H1 (cell line): ENCODE data around the gene TPM2. TPM values are rescaled to one million over a fixed set of nuclear protein-coding genes. Genes with fewer than 3 reads are reported as not detected.

Experiments used
- polyA plus RNA-seq, 7 experiments: library from polyadenylated mRNA; depleted of rRNA in 3 of 7; stranded (reverse) in 5 of 7; unstranded in 2 of 7; fragments of >200 nt in 5 of 7; fragments of 200-250 nt in 2 of 7; gene quantifications; 1 replicate in 5 of 7; 2 replicates in 1 of 7; 4 replicates in 1 of 7; pipeline versions ENCODE4 v1.2.1 to v1.2.3, GENCODE V29; 2011 to 2013; ENCODE audit warnings: missing spikeins in 2 of 7, mixed read lengths in 2 of 7
- total RNA-seq: library from RNA; stranded (reverse); fragmentation: NEBNext Ultra II Directional; extraction: Animal tissue kit (Norgen Biotek cat#: 25700); gene quantifications from 2 replicates; pipeline ENCODE4 v1.2.1, GENCODE V29; 2021
- TF ChIP-seq, protein P1 (sequence below), 3 experiments: IDR thresholded peaks; 1 replicate in 2 of 3; 2 replicates in 1 of 3; pipeline versions ENCODE4 v1.5.1 to v1.6.1; 2011; ENCODE audit warnings: low read length in 3 of 3, mild to moderate bottlenecking in 3 of 3, inconsistent platforms in 2 of 3, low read depth in 1 of 3, moderate library complexity in 1 of 3; ENCODE audit not compliant: insufficient read depth in 1 of 3; ENCODE audit errors: control extremely low read depth in 1 of 3
- TF ChIP-seq, protein P2 (sequence below): fragments of 300-600 bp; sonication (generic); IDR thresholded peaks from 2 replicates; pipeline ENCODE4 v1.7.1; 2012; ENCODE audit warnings: low read length, moderate library complexity, mild to moderate bottlenecking, inconsistent platforms; ENCODE audit not compliant: insufficient replicate concordance

TPM2 gene
- total and polyA plus RNA-seq, 2 of the 8 experiments (the other 6 are each of a cell fraction or from before 2014, with no cell fraction given): 62.5 to 181 TPM

DNA sequence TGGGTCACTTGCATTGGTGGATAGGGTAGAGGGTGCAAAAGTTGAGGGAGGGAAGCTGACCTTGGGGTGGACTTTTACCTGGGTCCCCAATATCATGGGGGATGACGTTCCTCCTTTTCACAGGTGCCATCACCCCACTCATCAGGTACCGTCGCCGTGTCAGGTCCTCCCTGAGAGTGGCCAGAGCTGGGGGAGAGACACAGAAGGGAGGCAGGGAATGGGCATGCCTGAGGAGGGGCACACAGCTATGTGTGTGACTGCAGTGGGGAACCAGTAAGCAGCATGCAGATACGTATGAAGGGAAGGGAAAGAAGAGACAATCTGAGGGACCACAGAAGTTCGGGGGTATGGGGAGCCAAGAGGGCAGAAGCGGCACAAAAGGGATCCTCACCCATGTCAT lies 49.2 kb upstream of the TPM2 start (continued):
- TF ChIP-seq, protein P1, sequence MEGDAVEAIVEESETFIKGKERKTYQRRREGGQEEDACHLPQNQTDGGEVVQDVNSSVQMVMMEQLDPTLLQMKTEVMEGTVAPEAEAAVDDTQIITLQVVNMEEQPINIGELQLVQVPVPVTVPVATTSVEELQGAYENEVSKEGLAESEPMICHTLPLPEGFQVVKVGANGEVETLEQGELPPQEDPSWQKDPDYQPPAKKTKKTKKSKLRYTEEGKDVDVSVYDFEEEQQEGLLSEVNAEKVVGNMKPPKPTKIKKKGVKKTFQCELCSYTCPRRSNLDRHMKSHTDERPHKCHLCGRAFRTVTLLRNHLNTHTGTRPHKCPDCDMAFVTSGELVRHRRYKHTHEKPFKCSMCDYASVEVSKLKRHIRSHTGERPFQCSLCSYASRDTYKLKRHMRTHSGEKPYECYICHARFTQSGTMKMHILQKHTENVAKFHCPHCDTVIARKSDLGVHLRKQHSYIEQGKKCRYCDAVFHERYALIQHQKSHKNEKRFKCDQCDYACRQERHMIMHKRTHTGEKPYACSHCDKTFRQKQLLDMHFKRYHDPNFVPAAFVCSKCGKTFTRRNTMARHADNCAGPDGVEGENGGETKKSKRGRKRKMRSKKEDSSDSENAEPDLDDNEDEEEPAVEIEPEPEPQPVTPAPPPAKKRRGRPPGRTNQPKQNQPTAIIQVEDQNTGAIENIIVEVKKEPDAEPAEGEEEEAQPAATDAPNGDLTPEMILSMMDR (IDR thresholded peaks at IDR 0.05; ENCODE audit: control extremely low read depth in 1 of 3, insufficient read depth in 1 of 3, low read depth in 1 of 3, low read length in 3 of 3): no peak
- TF ChIP-seq, protein P2, sequence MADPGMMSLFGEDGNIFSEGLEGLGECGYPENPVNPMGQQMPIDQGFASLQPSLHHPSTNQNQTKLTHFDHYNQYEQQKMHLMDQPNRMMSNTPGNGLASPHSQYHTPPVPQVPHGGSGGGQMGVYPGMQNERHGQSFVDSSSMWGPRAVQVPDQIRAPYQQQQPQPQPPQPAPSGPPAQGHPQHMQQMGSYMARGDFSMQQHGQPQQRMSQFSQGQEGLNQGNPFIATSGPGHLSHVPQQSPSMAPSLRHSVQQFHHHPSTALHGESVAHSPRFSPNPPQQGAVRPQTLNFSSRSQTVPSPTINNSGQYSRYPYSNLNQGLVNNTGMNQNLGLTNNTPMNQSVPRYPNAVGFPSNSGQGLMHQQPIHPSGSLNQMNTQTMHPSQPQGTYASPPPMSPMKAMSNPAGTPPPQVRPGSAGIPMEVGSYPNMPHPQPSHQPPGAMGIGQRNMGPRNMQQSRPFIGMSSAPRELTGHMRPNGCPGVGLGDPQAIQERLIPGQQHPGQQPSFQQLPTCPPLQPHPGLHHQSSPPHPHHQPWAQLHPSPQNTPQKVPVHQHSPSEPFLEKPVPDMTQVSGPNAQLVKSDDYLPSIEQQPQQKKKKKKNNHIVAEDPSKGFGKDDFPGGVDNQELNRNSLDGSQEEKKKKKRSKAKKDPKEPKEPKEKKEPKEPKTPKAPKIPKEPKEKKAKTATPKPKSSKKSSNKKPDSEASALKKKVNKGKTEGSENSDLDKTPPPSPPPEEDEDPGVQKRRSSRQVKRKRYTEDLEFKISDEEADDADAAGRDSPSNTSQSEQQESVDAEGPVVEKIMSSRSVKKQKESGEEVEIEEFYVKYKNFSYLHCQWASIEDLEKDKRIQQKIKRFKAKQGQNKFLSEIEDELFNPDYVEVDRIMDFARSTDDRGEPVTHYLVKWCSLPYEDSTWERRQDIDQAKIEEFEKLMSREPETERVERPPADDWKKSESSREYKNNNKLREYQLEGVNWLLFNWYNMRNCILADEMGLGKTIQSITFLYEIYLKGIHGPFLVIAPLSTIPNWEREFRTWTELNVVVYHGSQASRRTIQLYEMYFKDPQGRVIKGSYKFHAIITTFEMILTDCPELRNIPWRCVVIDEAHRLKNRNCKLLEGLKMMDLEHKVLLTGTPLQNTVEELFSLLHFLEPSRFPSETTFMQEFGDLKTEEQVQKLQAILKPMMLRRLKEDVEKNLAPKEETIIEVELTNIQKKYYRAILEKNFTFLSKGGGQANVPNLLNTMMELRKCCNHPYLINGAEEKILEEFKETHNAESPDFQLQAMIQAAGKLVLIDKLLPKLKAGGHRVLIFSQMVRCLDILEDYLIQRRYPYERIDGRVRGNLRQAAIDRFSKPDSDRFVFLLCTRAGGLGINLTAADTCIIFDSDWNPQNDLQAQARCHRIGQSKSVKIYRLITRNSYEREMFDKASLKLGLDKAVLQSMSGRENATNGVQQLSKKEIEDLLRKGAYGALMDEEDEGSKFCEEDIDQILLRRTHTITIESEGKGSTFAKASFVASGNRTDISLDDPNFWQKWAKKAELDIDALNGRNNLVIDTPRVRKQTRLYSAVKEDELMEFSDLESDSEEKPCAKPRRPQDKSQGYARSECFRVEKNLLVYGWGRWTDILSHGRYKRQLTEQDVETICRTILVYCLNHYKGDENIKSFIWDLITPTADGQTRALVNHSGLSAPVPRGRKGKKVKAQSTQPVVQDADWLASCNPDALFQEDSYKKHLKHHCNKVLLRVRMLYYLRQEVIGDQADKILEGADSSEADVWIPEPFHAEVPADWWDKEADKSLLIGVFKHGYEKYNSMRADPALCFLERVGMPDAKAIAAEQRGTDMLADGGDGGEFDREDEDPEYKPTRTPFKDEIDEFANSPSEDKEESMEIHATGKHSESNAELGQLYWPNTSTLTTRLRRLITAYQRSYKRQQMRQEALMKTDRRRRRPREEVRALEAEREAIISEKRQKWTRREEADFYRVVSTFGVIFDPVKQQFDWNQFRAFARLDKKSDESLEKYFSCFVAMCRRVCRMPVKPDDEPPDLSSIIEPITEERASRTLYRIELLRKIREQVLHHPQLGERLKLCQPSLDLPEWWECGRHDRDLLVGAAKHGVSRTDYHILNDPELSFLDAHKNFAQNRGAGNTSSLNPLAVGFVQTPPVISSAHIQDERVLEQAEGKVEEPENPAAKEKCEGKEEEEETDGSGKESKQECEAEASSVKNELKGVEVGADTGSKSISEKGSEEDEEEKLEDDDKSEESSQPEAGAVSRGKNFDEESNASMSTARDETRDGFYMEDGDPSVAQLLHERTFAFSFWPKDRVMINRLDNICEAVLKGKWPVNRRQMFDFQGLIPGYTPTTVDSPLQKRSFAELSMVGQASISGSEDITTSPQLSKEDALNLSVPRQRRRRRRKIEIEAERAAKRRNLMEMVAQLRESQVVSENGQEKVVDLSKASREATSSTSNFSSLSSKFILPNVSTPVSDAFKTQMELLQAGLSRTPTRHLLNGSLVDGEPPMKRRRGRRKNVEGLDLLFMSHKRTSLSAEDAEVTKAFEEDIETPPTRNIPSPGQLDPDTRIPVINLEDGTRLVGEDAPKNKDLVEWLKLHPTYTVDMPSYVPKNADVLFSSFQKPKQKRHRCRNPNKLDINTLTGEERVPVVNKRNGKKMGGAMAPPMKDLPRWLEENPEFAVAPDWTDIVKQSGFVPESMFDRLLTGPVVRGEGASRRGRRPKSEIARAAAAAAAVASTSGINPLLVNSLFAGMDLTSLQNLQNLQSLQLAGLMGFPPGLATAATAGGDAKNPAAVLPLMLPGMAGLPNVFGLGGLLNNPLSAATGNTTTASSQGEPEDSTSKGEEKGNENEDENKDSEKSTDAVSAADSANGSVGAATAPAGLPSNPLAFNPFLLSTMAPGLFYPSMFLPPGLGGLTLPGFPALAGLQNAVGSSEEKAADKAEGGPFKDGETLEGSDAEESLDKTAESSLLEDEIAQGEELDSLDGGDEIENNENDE: no peak
